ENCODE measurements around the gene ST6GALNAC3.

- TF ChIP-seq TAF1 (IDR thresholded peaks at IDR 0.05; ENCODE audit: borderline replicate concordance, low read depth, low read length), result no peak
- TF ChIP-seq POLR2A (IDR thresholded peaks at IDR 0.05; ENCODE audit: low read depth, low read length), result no peak
Observed at GRCh38 chr1:76622774-76623528, 548.4 kb downstream of the ST6GALNAC3 start.
